Measurements from ENCODE around the gene HLA-F.

Gene HLA-F

GRCh38 chr6:29730575-29731126 lies 7.4 kb downstream of the HLA-F start:
- in situ Hi-C loops (cut with HindIII; ENCODE audit: low pct_ligation_motif_present, low sequenced_read_pairs), result loop anchor here (25.0 kb wide), 1 partner anchor 107 kb away; the partner anchor contains the start of gene HLA-G
- Histone ChIP-seq H3K36me3 (replicated peaks) (no peaks in the 10 kb centered on the region), H3K27ac (no peak overlapping the region)

GRCh38 chr6:29731281-29731680 lies 8.0 kb downstream of the HLA-F start:
- TF ChIP-seq CTCF (IDR thresholded peaks at IDR 0.05; ENCODE audit: low read depth, low read length, missing control alignments), result no peak
- DNase-seq, result no peak
- Histone ChIP-seq H3K27me3 (replicated peaks) (no peaks in the 10 kb centered on the region), H3K36me3 (replicated peaks) (no peaks in the 10 kb centered on the region), H3K27ac (no peak overlapping the region), H3K4me3 (ENCODE audit: low read depth, low read length) (no peak overlapping the region)
- in situ Hi-C loops (cut with HindIII; ENCODE audit: low pct_ligation_motif_present, low sequenced_read_pairs), result loop anchor here (25.0 kb wide), 1 partner anchor 106 kb away; the partner anchor contains the start of gene HLA-G

More at GRCh38 chr6:29730575-29731126, 7.4 kb downstream of the HLA-F start:
- Histone ChIP-seq H3K4me3 (ENCODE audit: low read depth, low read length) (no peak overlapping the region), H3K27me3 (replicated peaks) (no peaks in the 10 kb centered on the region)
- TF ChIP-seq CTCF (IDR thresholded peaks at IDR 0.05; ENCODE audit: low read depth, low read length, missing control alignments), result no peak
- DNase-seq, result no peak

- H3K27ac ChIP-seq, result no peak overlapping the region
- H3K36me3 ChIP-seq (replicated peaks), result no peaks in the 10 kb centered on the region
- DNase-seq, result no peak
- H3K4me3 ChIP-seq (ENCODE audit: low read depth, low read length), result no peak overlapping the region
- in situ Hi-C loops (cut with HindIII; ENCODE audit: low pct_ligation_motif_present, low sequenced_read_pairs), result loop anchor here (25.0 kb wide), 1 partner anchor 104 kb away; the partner anchor contains the start of gene HLA-G
- H3K27me3 ChIP-seq (replicated peaks), result no peaks in the 10 kb centered on the region
- no peak for TF ChIP-seq CTCF (IDR thresholded peaks at IDR 0.05; ENCODE audit: low read depth, low read length, missing control alignments)
Observed at GRCh38 chr6:29733057-29733456, 9.8 kb downstream of the HLA-F start.

GRCh38 chr6:29734046-29735018 lies 11.1 kb downstream of the HLA-F start:
- Histone ChIP-seq H3K36me3 (replicated peaks) (no peaks in the 10 kb centered on the region), H3K4me3 (ENCODE audit: low read depth, low read length) (no peak overlapping the region), H3K27ac (no peak overlapping the region), H3K27me3 (replicated peaks) (no peaks in the 10 kb centered on the region)
- no peak for TF ChIP-seq CTCF (IDR thresholded peaks at IDR 0.05; ENCODE audit: low read depth, low read length, missing control alignments)
- no peak for DNase-seq
- in situ Hi-C loops (cut with HindIII; ENCODE audit: low pct_ligation_motif_present, low sequenced_read_pairs), result loop anchor here (25.0 kb wide), 1 partner anchor 103 kb away; the partner anchor contains the start of gene HLA-G

- in situ Hi-C loops (cut with HindIII; ENCODE audit: low pct_ligation_motif_present, low sequenced_read_pairs), result loop anchor here (25.0 kb wide), 1 partner anchor 101 kb away; the partner anchor contains the start of gene HLA-G
- DNase-seq, result no peak
- Histone ChIP-seq H3K4me3 (ENCODE audit: low read depth, low read length) (no peak overlapping the region), H3K36me3 (replicated peaks) (no peaks in the 10 kb centered on the region), H3K27me3 (replicated peaks) (no peaks in the 10 kb centered on the region), H3K27ac (no peak overlapping the region)
- no peak for TF ChIP-seq CTCF (IDR thresholded peaks at IDR 0.05; ENCODE audit: low read depth, low read length, missing control alignments)
Observed at GRCh38 chr6:29736563-29736962, 13.3 kb downstream of the HLA-F start.

All from brain microvascular endothelial cell (primary cell).